Thyroid gland (tissue), 4 donors: Measurements from ENCODE around the gene FYB1.

Source experiments
- CTCF ChIP-seq, 6 experiments: fragments of 200-600 bp in 3 of 6; fragments of 450-650 bp in 3 of 6; sonication (generic) in 3 of 6; IDR thresholded peaks; one replicate each; pipeline ENCODE4 v1.5.1; 2016 to 2019; ENCODE audit warnings: antibody characterized with exemption in 6 of 6, mild to moderate bottlenecking in 2 of 6, inconsistent platforms in 1 of 6, moderate library complexity in 1 of 6
- POLR2A ChIP-seq, 2 donors: fragments of 450-650 bp; IDR thresholded peaks; one replicate each; pipeline ENCODE4 v1.6.1; 2017; ENCODE audit warnings: antibody characterized with exemption in 2 of 2, mild to moderate bottlenecking in 2 of 2, moderate library complexity in 1 of 2

- no peak for TF ChIP-seq CTCF (IDR thresholded peaks at IDR 0.05)
- no peak for TF ChIP-seq POLR2A (IDR thresholded peaks at IDR 0.05)
These were observed 29.9 kb downstream of the FYB1 start for GRCh38 chr5:39189292-39189955.
